Measurements from ENCODE around the gene PIGC.

Gene PIGC

GRCh38 chr1:172430128-172430454 is 13.8 kb downstream of the PIGC start:
- Histone ChIP-seq H3K9ac (ENCODE audit: low read length) (no peak overlapping the region), H4K91ac (ENCODE audit: low read length) (no peak overlapping the region), H4K8ac (ENCODE audit: low read length) (no peak overlapping the region), H3K4me2 (ENCODE audit: low read length, poor library complexity, severe bottlenecking) (no peak overlapping the region), H3K23ac (ENCODE audit: low read length in 2 of 2) (no peak overlapping the region), H2BK5ac (ENCODE audit: low read depth, low read length, poor library complexity, severe bottlenecking) (no peak overlapping the region), H2AK5ac (ENCODE audit: low read length, severe bottlenecking) (no peak overlapping the region), H3K36me3 (ENCODE audit: control insufficient read depth in 1 of 2, insufficient read depth in 2 of 2, low read depth in 1 of 2, low read length in 2 of 2) (peaks cover 0 to 8% of the 10 kb centered on the region in 2 experiments), H3K79me1 (replicated peaks; ENCODE audit: low read length, poor library complexity, severe bottlenecking) (peaks cover 29% of the 10 kb centered on the region), H3K27ac (ENCODE audit: low read length, poor library complexity, severe bottlenecking) (no peak overlapping the region), H2AFZ (ENCODE audit: low read depth, low read length) (no peak overlapping the region), H3K9me3 (ENCODE audit: control insufficient read depth, low read length) (no peaks in the 10 kb centered on the region), H3K14ac (ENCODE audit: low read length in 2 of 2) (no peak overlapping the region), H3K27me3 (ENCODE audit: control insufficient read depth in 1 of 2, insufficient read depth in 1 of 2, low read length in 2 of 2) (no peaks in the 10 kb centered on the region), H3K18ac (ENCODE audit: low read depth in 1 of 2, low read length in 2 of 2) (no peak overlapping the region), H2BK15ac (ENCODE audit: low read depth, poor library complexity, severe bottlenecking) (no peak overlapping the region), H3K4ac (ENCODE audit: low read depth in 1 of 2, low read length in 2 of 2) (no peak overlapping the region), H3K4me3 (ENCODE audit: insufficient read depth in 1 of 2, low read depth in 1 of 2, low read length in 2 of 2) (no peak overlapping the region), H2BK120ac (ENCODE audit: low read depth, low read length) (no peak overlapping the region), H2BK12ac (ENCODE audit: low read length in 2 of 2) (no peak overlapping the region), H3K4me1 (ENCODE audit: control insufficient read depth, insufficient read depth, low read depth, low read length) (peaks cover 5% of the 10 kb centered on the region)
- DNase-seq: no peak
- no CpG with 5 or more reads among the region's 1 CpG for WGBS

GRCh38 chr1:172429331-172430127 is 14.3 kb downstream of the PIGC start:
- no peak overlapping the region for H3K4me2 ChIP-seq (ENCODE audit: low read length, poor library complexity, severe bottlenecking)

GRCh38 chr1:172427191-172427590 is 16.7 kb downstream of the PIGC start:
- no peak overlapping the region for H2BK5ac ChIP-seq (ENCODE audit: low read depth, low read length, poor library complexity, severe bottlenecking)
- H3K18ac ChIP-seq (ENCODE audit: low read depth in 1 of 2, low read length in 2 of 2): no peak overlapping the region
- no peak overlapping the region for H3K4ac ChIP-seq (ENCODE audit: low read depth in 1 of 2, low read length in 2 of 2)
- no peak overlapping the region for H3K9ac ChIP-seq (ENCODE audit: low read length)
- no peak overlapping the region for H3K4me3 ChIP-seq (ENCODE audit: insufficient read depth in 1 of 2, low read depth in 1 of 2, low read length in 2 of 2)
- H3K27me3 ChIP-seq (ENCODE audit: control insufficient read depth in 1 of 2, insufficient read depth in 1 of 2, low read length in 2 of 2): no peaks in the 10 kb centered on the region
- no peak for DNase-seq
- no peak overlapping the region for H3K14ac ChIP-seq (ENCODE audit: low read length in 2 of 2)
- no peak overlapping the region for H2BK15ac ChIP-seq (ENCODE audit: low read depth, poor library complexity, severe bottlenecking)
- H2BK120ac ChIP-seq (ENCODE audit: low read depth, low read length): no peak overlapping the region
- no peak overlapping the region for H2AFZ ChIP-seq (ENCODE audit: low read depth, low read length)
- H2BK12ac ChIP-seq (ENCODE audit: low read length in 2 of 2): no peak overlapping the region
- no peak overlapping the region for H4K91ac ChIP-seq (ENCODE audit: low read length)
- peaks cover 0 to 12% of the 10 kb centered on the region in 2 experiments for H3K36me3 ChIP-seq (ENCODE audit: control insufficient read depth in 1 of 2, insufficient read depth in 2 of 2, low read depth in 1 of 2, low read length in 2 of 2)
- peaks cover 5% of the 10 kb centered on the region for H3K4me1 ChIP-seq (ENCODE audit: control insufficient read depth, insufficient read depth, low read depth, low read length)
- H3K9me3 ChIP-seq (ENCODE audit: control insufficient read depth, low read length): no peaks in the 10 kb centered on the region
- H3K79me1 ChIP-seq (replicated peaks; ENCODE audit: low read length, poor library complexity, severe bottlenecking): peaks cover 42% of the 10 kb centered on the region
- 96% methylated on average over 2 of the region's 2 CpGs for WGBS
- H2AK5ac ChIP-seq (ENCODE audit: low read length, severe bottlenecking): no peak overlapping the region
- H3K23ac ChIP-seq (ENCODE audit: low read length in 2 of 2): no peak overlapping the region
- H3K27ac ChIP-seq (ENCODE audit: low read length, poor library complexity, severe bottlenecking): no peak overlapping the region
- H4K8ac ChIP-seq (ENCODE audit: low read length): no peak overlapping the region
- H3K4me2 ChIP-seq (ENCODE audit: low read length, poor library complexity, severe bottlenecking): no peak overlapping the region

More at GRCh38 chr1:172429331-172430127, 14.3 kb downstream of the PIGC start:
- H2BK12ac ChIP-seq (ENCODE audit: low read length in 2 of 2): peak overlapping the region in 1 of 2 experiments; percentile 63
- H3K4me1 ChIP-seq (ENCODE audit: control insufficient read depth, insufficient read depth, low read depth, low read length): peaks cover 5% of the 10 kb centered on the region
- H3K27ac ChIP-seq (ENCODE audit: low read length, poor library complexity, severe bottlenecking): no peak overlapping the region
- no peak overlapping the region for H3K4me3 ChIP-seq (ENCODE audit: insufficient read depth in 1 of 2, low read depth in 1 of 2, low read length in 2 of 2)
- no peak overlapping the region for H2AFZ ChIP-seq (ENCODE audit: low read depth, low read length)
- H4K91ac ChIP-seq (ENCODE audit: low read length): no peak overlapping the region
- no peak overlapping the region for H3K9ac ChIP-seq (ENCODE audit: low read length)
- no peak overlapping the region for H3K18ac ChIP-seq (ENCODE audit: low read depth in 1 of 2, low read length in 2 of 2)
- no peak overlapping the region for H3K23ac ChIP-seq (ENCODE audit: low read length in 2 of 2)
- DNase-seq: peak; percentile 71
- H4K8ac ChIP-seq (ENCODE audit: low read length): no peak overlapping the region
- no peak overlapping the region for H2AK5ac ChIP-seq (ENCODE audit: low read length, severe bottlenecking)
- no peak overlapping the region for H2BK120ac ChIP-seq (ENCODE audit: low read depth, low read length)
- H3K36me3 ChIP-seq (ENCODE audit: control insufficient read depth in 1 of 2, insufficient read depth in 2 of 2, low read depth in 1 of 2, low read length in 2 of 2): peaks cover 0 to 8% of the 10 kb centered on the region in 2 experiments
- no peaks in the 10 kb centered on the region for H3K9me3 ChIP-seq (ENCODE audit: control insufficient read depth, low read length)
- H3K14ac ChIP-seq (ENCODE audit: low read length in 2 of 2): no peak overlapping the region
- H3K4ac ChIP-seq (ENCODE audit: low read depth in 1 of 2, low read length in 2 of 2): no peak overlapping the region
- WGBS: 100% methylated on average over 1 of the region's 1 CpG
- no peaks in the 10 kb centered on the region for H3K27me3 ChIP-seq (ENCODE audit: control insufficient read depth in 1 of 2, insufficient read depth in 1 of 2, low read length in 2 of 2)
- H2BK15ac ChIP-seq (ENCODE audit: low read depth, poor library complexity, severe bottlenecking): no peak overlapping the region
- H2BK5ac ChIP-seq (ENCODE audit: low read depth, low read length, poor library complexity, severe bottlenecking): no peak overlapping the region
- peaks cover 31% of the 10 kb centered on the region for H3K79me1 ChIP-seq (replicated peaks; ENCODE audit: low read length, poor library complexity, severe bottlenecking)

GRCh38 chr1:172425339-172425738 is 18.5 kb downstream of the PIGC start:
- no peak overlapping the region for H3K14ac ChIP-seq (ENCODE audit: low read length in 2 of 2)
- H3K9me3 ChIP-seq (ENCODE audit: control insufficient read depth, low read length): no peaks in the 10 kb centered on the region
- H2AK5ac ChIP-seq (ENCODE audit: low read length, severe bottlenecking): no peak overlapping the region
- H3K4me2 ChIP-seq (ENCODE audit: low read length, poor library complexity, severe bottlenecking): no peak overlapping the region
- no peak overlapping the region for H3K9ac ChIP-seq (ENCODE audit: low read length)
- no peak for DNase-seq
- no peak overlapping the region for H3K4me3 ChIP-seq (ENCODE audit: insufficient read depth in 1 of 2, low read depth in 1 of 2, low read length in 2 of 2)
- H2BK120ac ChIP-seq (ENCODE audit: low read depth, low read length): no peak overlapping the region
- no peak overlapping the region for H3K27ac ChIP-seq (ENCODE audit: low read length, poor library complexity, severe bottlenecking)
- H2BK12ac ChIP-seq (ENCODE audit: low read length in 2 of 2): no peak overlapping the region
- no peaks in the 10 kb centered on the region for H3K27me3 ChIP-seq (ENCODE audit: control insufficient read depth in 1 of 2, insufficient read depth in 1 of 2, low read length in 2 of 2)
- peaks cover 0 to 4% of the 10 kb centered on the region in 2 experiments for H3K36me3 ChIP-seq (ENCODE audit: control insufficient read depth in 1 of 2, insufficient read depth in 2 of 2, low read depth in 1 of 2, low read length in 2 of 2)
- no peak overlapping the region for H3K23ac ChIP-seq (ENCODE audit: low read length in 2 of 2)
- H4K8ac ChIP-seq (ENCODE audit: low read length): no peak overlapping the region
- no peak overlapping the region for H2AFZ ChIP-seq (ENCODE audit: low read depth, low read length)
- no peak overlapping the region for H3K18ac ChIP-seq (ENCODE audit: low read depth in 1 of 2, low read length in 2 of 2)
- H3K79me1 ChIP-seq (replicated peaks; ENCODE audit: low read length, poor library complexity, severe bottlenecking): peaks cover 36% of the 10 kb centered on the region
- 95% methylated on average over 3 of the region's 3 CpGs for WGBS
- H3K4ac ChIP-seq (ENCODE audit: low read depth in 1 of 2, low read length in 2 of 2): no peak overlapping the region
- peaks cover under 1% of the 10 kb centered on the region for H3K4me1 ChIP-seq (ENCODE audit: control insufficient read depth, insufficient read depth, low read depth, low read length)
- H2BK15ac ChIP-seq (ENCODE audit: low read depth, poor library complexity, severe bottlenecking): no peak overlapping the region
- H2BK5ac ChIP-seq (ENCODE audit: low read depth, low read length, poor library complexity, severe bottlenecking): no peak overlapping the region
- no peak overlapping the region for H4K91ac ChIP-seq (ENCODE audit: low read length)
